K562 (cell line): ENCODE measurements around the gene ATP5PO. TPM values are rescaled to one million over a fixed set of nuclear protein-coding genes. Genes with fewer than 3 reads are reported as not detected.

Source experiments
- CBX8 ChIP-seq: fragments of 200-600 bp; sonication (generic); IDR thresholded peaks from 2 replicates; pipeline ENCODE4 v1.6.1; 2012; ENCODE audit warnings: borderline replicate concordance, mixed run types, low read depth, mild to moderate bottlenecking, moderate library complexity, mixed read lengths, low read length, control low read depth, inconsistent platforms; ENCODE audit not compliant: poor library complexity, severe bottlenecking; ENCODE audit errors: extremely low read depth
- CCAR2 ChIP-seq: fragments of 200-400 bp; formaldehyde crosslinking; IDR thresholded peaks from 2 replicates; pipeline ENCODE4 v1.6.1; 2017; ENCODE audit warnings: mild to moderate bottlenecking, low read depth, low read length
- CREM ChIP-seq: IDR thresholded peaks from 2 replicates; pipeline ENCODE4 v1.6.1; 2014; ENCODE audit warnings: antibody characterized with exemption, low read depth
- DDX20 ChIP-seq: fragments of 450-650 bp; IDR thresholded peaks from 2 replicates; pipeline ENCODE4 v1.6.1; 2016; ENCODE audit warnings: missing genetic modification characterization, low read depth, mild to moderate bottlenecking, missing compliant biosample characterization, moderate library complexity
- ELF1 ChIP-seq: fragments of 200-800 bp; sonication (Bioruptor generic); IDR thresholded peaks from 2 replicates; pipeline ENCODE4 v1.6.1; 2016; ENCODE audit warnings: missing genetic modification characterization, missing compliant biosample characterization
- FOS ChIP-seq: IDR thresholded peaks from 3 replicates; pipeline ENCODE4 v1.6.1; 2011; ENCODE audit not compliant: insufficient read length; ENCODE audit errors: extremely low read depth
- MYC ChIP-seq, 2 experiments: fragments of 250-450 bp in 1 of 2; sonication (Bioruptor Pico) in 1 of 2; IDR thresholded peaks; 2 replicates each; pipeline versions ENCODE4 v1.5.1 to v1.6.1; 2012 to 2021; ENCODE audit warnings: low read depth in 2 of 2, borderline replicate concordance in 1 of 2, improper control_type of control experiment in 1 of 2, low read length in 1 of 2, mild to moderate bottlenecking in 1 of 2, moderate library complexity in 1 of 2
- NFATC3 ChIP-seq: fragments of 450-650 bp; IDR thresholded peaks from 2 replicates; pipeline ENCODE4 v1.6.1; 2017; ENCODE audit warnings: mild to moderate bottlenecking
- POLR2A ChIP-seq: fragments of 450-650 bp; conservative IDR thresholded peaks from 2 replicates; pipeline ENCODE4 v1.6.1; 2016
- POLR2AphosphoS2 ChIP-seq: IDR thresholded peaks from 2 replicates; pipeline ENCODE4 v1.6.1; 2012; ENCODE audit warnings: low read length, improper control_type of control experiment
- SMC3 ChIP-seq: conservative IDR thresholded peaks from 2 replicates; pipeline ENCODE4 v1.6.1; 2011; ENCODE audit warnings: low read depth, low read length, improper control_type of control experiment; ENCODE audit not compliant: insufficient read depth
- TEAD4 ChIP-seq, 2 experiments: sonication (generic) in 1 of 2; formaldehyde crosslinking in 1 of 2; IDR thresholded peaks; 2 replicates each; pipeline versions ENCODE4 v1.6.1 to v1.8.0; 2012 to 2022; ENCODE audit warnings: borderline replicate concordance in 1 of 2, inconsistent platforms in 1 of 2, low read length in 1 of 2, mild to moderate bottlenecking in 1 of 2, missing genetic modification reagents in 1 of 2
- ZNF12 ChIP-seq: sonication (generic); formaldehyde crosslinking; IDR thresholded peaks from 2 replicates; pipeline ENCODE4 v1.4.0; 2020; ENCODE audit warnings: mild to moderate bottlenecking, missing genetic modification reagents
- polyA plus RNA-seq, 8 experiments: library from polyadenylated mRNA; depleted of rRNA in 4 of 8; stranded (reverse) in 5 of 8; unstranded in 3 of 8; fragments of >200 nt; fragmentation: Nextera tagmentation in 2 of 8; fragmentation: Illumina TruSeq in 1 of 8; extraction: Ambion mirVana in 2 of 8; extraction: Trizol in 1 of 8; gene quantifications; 2 replicates each; pipeline versions ENCODE4 v1.2.1 to v1.2.3, GENCODE V29; 2011 to 2014; ENCODE audit warnings: inconsistent platforms in 1 of 8, missing spikeins in 1 of 8
- total RNA-seq, 7 experiments: library from RNA; depleted of rRNA in 6 of 7; stranded (reverse); fragments of >200 nt in 6 of 7; fragmentation: Illumina TruSeq in 2 of 7; extraction: Trizol in 2 of 7; gene quantifications; 2 replicates each; pipeline versions ENCODE4 v1.2.1 to v1.2.3, GENCODE V29; 2011 to 2021; ENCODE audit warnings: low replicate concordance in 1 of 7
- TF ChIP-seq, protein P1 (sequence below): fragments of 450-650 bp; IDR thresholded peaks from 2 replicates; pipeline ENCODE4 v1.6.1; 2016; ENCODE audit warnings: mild to moderate bottlenecking
- TF ChIP-seq, protein P2 (sequence below), 2 experiments: fragments of 150-350 bp in 1 of 2; IDR thresholded peaks; 2 replicates each; pipeline ENCODE4 v1.6.1; 2012 to 2016; ENCODE audit warnings: low read depth in 2 of 2, low read length in 2 of 2, mild to moderate bottlenecking in 1 of 2, moderate library complexity in 1 of 2
- TF ChIP-seq, protein P3 (sequence below): IDR thresholded peaks from 3 replicates; pipeline ENCODE4 v1.6.1; 2011; ENCODE audit warnings: borderline replicate concordance, mild to moderate bottlenecking, moderate library complexity; ENCODE audit not compliant: insufficient read length; ENCODE audit errors: extremely low read depth

ATP5PO gene
- total and polyA plus RNA-seq, 9 of the 15 experiments (the other 6 are each of a cell fraction or from before 2014, with no cell fraction given), result 367 to 2,722 (median 808) TPM

DNA sequence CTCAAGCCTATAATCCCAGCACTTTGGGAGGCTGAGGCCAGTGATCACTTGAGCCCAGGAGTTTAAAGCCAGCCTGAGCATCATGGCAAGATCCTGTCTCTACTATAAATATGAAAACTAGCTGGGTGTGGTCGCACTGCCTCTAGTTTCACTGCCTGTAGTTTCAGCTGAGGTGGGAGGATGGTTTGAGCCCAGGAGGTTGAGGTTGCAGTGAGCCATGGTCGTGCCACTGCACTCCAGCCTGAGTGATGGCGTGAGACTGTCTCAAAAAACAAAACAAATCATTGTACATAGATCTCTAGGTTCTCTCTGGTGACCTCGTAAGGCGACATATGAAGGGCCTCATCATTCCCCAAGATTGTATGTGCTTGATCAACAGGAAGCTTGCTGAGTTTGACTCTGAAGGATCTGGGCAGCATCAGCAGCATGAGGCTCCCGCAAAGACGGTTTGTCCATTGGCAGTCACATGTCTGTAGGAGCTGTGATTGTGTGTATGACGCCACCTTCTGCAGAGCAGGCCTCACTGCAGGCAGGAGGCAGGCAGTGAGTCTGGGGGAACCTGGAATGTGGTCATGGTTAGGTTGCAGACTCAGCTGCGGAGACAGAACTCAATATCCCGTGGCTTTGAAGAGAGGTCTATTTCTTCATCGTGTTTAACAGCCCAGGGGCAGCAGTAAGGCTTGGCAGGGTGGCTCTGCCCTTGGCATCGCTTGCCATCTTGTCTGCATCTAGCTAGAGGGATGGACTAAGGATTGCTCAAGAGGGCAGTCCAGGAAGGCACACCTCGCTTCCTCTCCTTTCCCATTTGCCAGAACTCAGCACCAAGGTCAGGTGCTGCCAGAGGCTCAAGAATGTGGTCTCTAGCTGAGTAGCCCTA, 14.0 kb downstream of the ATP5PO start (continued):
- no peak for TF ChIP-seq NFATC3
- TF ChIP-seq POLR2A, result peak; percentile 50; the same call in 1 of the 2 replicates
- TF ChIP-seq, protein P1, sequence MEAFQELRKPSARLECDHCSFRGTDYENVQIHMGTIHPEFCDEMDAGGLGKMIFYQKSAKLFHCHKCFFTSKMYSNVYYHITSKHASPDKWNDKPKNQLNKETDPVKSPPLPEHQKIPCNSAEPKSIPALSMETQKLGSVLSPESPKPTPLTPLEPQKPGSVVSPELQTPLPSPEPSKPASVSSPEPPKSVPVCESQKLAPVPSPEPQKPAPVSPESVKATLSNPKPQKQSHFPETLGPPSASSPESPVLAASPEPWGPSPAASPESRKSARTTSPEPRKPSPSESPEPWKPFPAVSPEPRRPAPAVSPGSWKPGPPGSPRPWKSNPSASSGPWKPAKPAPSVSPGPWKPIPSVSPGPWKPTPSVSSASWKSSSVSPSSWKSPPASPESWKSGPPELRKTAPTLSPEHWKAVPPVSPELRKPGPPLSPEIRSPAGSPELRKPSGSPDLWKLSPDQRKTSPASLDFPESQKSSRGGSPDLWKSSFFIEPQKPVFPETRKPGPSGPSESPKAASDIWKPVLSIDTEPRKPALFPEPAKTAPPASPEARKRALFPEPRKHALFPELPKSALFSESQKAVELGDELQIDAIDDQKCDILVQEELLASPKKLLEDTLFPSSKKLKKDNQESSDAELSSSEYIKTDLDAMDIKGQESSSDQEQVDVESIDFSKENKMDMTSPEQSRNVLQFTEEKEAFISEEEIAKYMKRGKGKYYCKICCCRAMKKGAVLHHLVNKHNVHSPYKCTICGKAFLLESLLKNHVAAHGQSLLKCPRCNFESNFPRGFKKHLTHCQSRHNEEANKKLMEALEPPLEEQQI, result peak; percentile 61; the same call in 1 of the 2 replicates
- no peak for TF ChIP-seq CCAR2
- TF ChIP-seq, protein P2, sequence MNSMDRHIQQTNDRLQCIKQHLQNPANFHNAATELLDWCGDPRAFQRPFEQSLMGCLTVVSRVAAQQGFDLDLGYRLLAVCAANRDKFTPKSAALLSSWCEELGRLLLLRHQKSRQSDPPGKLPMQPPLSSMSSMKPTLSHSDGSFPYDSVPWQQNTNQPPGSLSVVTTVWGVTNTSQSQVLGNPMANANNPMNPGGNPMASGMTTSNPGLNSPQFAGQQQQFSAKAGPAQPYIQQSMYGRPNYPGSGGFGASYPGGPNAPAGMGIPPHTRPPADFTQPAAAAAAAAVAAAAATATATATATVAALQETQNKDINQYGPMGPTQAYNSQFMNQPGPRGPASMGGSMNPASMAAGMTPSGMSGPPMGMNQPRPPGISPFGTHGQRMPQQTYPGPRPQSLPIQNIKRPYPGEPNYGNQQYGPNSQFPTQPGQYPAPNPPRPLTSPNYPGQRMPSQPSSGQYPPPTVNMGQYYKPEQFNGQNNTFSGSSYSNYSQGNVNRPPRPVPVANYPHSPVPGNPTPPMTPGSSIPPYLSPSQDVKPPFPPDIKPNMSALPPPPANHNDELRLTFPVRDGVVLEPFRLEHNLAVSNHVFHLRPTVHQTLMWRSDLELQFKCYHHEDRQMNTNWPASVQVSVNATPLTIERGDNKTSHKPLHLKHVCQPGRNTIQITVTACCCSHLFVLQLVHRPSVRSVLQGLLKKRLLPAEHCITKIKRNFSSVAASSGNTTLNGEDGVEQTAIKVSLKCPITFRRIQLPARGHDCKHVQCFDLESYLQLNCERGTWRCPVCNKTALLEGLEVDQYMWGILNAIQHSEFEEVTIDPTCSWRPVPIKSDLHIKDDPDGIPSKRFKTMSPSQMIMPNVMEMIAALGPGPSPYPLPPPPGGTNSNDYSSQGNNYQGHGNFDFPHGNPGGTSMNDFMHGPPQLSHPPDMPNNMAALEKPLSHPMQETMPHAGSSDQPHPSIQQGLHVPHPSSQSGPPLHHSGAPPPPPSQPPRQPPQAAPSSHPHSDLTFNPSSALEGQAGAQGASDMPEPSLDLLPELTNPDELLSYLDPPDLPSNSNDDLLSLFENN (IDR thresholded peaks at IDR 0.05; ENCODE audit: low read depth in 2 of 2, low read length in 2 of 2), result no peak
- peak; percentile 15; the same call in 1 of the 2 replicates for TF ChIP-seq POLR2AphosphoS2
- TF ChIP-seq ZNF12 (CRISPR knock-in tag), result no peak
- no peak for TF ChIP-seq TEAD4 (IDR thresholded peaks at IDR 0.05; ENCODE audit: low read length)
- TF ChIP-seq TEAD4 (CRISPR knock-in tag; IDR thresholded peaks at IDR 0.05; ENCODE audit: borderline replicate concordance), result no peak
- TF ChIP-seq, protein P3, sequence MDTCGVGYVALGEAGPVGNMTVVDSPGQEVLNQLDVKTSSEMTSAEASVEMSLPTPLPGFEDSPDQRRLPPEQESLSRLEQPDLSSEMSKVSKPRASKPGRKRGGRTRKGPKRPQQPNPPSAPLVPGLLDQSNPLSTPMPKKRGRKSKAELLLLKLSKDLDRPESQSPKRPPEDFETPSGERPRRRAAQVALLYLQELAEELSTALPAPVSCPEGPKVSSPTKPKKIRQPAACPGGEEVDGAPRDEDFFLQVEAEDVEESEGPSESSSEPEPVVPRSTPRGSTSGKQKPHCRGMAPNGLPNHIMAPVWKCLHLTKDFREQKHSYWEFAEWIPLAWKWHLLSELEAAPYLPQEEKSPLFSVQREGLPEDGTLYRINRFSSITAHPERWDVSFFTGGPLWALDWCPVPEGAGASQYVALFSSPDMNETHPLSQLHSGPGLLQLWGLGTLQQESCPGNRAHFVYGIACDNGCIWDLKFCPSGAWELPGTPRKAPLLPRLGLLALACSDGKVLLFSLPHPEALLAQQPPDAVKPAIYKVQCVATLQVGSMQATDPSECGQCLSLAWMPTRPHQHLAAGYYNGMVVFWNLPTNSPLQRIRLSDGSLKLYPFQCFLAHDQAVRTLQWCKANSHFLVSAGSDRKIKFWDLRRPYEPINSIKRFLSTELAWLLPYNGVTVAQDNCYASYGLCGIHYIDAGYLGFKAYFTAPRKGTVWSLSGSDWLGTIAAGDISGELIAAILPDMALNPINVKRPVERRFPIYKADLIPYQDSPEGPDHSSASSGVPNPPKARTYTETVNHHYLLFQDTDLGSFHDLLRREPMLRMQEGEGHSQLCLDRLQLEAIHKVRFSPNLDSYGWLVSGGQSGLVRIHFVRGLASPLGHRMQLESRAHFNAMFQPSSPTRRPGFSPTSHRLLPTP, result no peak
- no peak for TF ChIP-seq DDX20 (tag)
- TF ChIP-seq FOS, result no peak
- peak; percentile 81 for TF ChIP-seq MYC (IDR thresholded peaks at IDR 0.05; ENCODE audit: low read depth, low read length)
- TF ChIP-seq MYC (CRISPR knock-in tag; IDR thresholded peaks at IDR 0.05; ENCODE audit: borderline replicate concordance, low read depth), result no peak
- TF ChIP-seq CREM, result 0 out of 2 replicates have a peak, but pooled peaks have one; percentile 16
- no peak for TF ChIP-seq CBX8
- no peak for TF ChIP-seq ELF1 (tag)
- TF ChIP-seq SMC3, result no peak; the same call in 1 of the 2 replicates
